Measurements from ENCODE around the gene PTPN13.

Gene PTPN13

DNA sequence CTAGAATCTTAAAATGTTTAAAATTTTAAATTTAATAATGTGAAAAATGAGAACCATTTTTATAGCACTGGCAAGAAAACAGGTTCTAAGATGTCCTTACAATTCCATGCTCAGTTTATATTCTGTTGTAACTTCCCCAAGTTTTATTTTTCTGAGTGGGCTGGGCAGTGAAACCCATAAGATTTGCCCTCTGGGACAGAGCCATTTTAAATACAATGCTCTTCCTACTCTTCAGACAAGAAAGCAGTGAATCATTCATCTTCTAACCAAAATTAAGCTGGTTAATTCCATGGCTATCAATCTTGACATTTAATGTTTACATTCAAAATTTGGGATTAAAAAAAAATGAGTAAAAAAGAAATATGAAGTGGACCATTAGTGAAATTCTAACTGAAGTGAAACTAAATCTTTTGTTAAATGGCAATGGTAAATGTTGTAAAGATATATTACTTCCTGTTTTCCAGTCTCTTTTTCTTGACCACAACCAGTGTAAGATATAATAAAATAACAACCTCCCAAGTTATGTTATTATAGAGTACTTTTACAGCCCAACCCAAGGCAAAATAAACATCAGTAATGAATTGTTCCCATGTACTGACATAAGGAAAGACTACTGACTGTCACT lies 37.2 kb upstream of the PTPN13 start:
- TF ChIP-seq, protein P1, sequence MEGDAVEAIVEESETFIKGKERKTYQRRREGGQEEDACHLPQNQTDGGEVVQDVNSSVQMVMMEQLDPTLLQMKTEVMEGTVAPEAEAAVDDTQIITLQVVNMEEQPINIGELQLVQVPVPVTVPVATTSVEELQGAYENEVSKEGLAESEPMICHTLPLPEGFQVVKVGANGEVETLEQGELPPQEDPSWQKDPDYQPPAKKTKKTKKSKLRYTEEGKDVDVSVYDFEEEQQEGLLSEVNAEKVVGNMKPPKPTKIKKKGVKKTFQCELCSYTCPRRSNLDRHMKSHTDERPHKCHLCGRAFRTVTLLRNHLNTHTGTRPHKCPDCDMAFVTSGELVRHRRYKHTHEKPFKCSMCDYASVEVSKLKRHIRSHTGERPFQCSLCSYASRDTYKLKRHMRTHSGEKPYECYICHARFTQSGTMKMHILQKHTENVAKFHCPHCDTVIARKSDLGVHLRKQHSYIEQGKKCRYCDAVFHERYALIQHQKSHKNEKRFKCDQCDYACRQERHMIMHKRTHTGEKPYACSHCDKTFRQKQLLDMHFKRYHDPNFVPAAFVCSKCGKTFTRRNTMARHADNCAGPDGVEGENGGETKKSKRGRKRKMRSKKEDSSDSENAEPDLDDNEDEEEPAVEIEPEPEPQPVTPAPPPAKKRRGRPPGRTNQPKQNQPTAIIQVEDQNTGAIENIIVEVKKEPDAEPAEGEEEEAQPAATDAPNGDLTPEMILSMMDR (conservative IDR thresholded peaks at IDR 0.05; ENCODE audit: low read depth) = no peak
- no peak overlapping the region for H3K27ac ChIP-seq
- POLR2A ChIA-PET (ENCODE audit: low non-redundant PET) = no interaction called here
- no peak for DNase-seq (ENCODE audit: low spot score)
- CTCF ChIA-PET = no interaction called here

DNA sequence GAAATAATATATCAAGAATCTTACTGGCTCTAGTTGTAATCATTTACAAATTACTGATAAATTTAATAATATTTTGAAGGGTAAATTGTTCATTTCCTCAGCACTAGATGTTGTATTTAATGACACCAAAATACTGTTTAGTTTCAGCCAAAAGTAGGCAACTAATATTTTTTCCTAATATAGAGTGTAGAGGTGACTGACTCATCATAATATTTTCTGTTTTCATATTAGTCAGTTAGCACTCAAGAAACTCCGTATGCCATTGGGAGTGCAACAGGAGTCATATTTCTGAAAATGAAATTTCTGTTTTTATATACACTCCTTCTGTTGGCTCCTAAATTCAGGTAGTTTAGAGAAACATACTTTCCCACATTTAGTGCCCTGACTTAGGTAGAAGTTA lies 36.6 kb upstream of the PTPN13 start:
- ChIA-PET CTCF (no interaction called here), POLR2A (ENCODE audit: low non-redundant PET) (no interaction called here)
- no peak overlapping the region for H3K27ac ChIP-seq
- peak; percentile 36 for DNase-seq (ENCODE audit: low spot score)
- TF ChIP-seq, protein P1 (conservative IDR thresholded peaks at IDR 0.05; ENCODE audit: low read depth) = no peak

DNA sequence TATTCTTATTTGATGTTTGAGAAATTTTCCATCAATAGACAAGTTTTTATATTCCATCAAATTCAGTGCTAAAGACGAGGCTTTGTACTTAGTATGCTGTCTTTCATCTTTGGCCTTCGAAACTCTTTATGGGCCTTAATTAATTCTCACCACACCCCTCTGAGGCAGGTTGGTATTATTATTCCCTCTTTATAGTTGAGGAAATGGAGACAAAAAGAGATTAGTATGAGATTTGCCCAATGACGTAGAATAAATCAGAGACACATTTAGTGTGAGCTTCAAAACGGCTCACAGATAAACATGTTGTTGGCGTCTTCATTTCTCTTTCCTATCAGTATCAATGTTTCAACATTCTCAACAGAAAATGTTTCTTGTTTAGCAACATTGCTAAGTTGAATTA lies 35.9 kb upstream of the PTPN13 start:
- H3K27ac ChIP-seq = no peak overlapping the region
- ChIA-PET CTCF (no interaction called here), POLR2A (ENCODE audit: low non-redundant PET) (no interaction called here)
- TF ChIP-seq, protein P1 (conservative IDR thresholded peaks at IDR 0.05; ENCODE audit: low read depth) = no peak
- DNase-seq (ENCODE audit: low spot score) = no peak

DNA sequence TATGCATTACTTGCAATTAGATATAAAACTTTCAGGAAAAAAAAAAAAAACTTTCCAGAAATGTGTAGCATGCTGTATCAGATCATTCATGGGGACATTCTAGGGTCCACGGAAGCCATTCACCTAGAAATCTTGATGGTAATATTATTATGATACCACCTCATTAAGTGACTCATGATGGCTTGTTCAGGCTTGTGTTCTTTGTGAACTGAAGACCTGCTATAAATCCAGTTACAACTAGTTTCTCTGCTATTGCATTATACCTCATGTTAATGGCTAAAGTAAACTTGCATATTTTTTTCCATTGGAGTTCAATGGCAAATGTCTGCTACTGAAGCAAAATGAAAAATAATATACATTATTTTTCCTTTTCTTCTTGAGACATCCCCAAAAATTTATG lies 35.3 kb upstream of the PTPN13 start:
- ChIA-PET POLR2A (ENCODE audit: low non-redundant PET) (no interaction called here), CTCF (interaction anchor here (0.8 kb wide), 1 partner anchor 286 kb away, joined by 9 read pairs; no protein-coding TSS in a partner anchor)
- TF ChIP-seq, protein P1 (conservative IDR thresholded peaks at IDR 0.05; ENCODE audit: low read depth) = no peak
- peak; percentile 80 for DNase-seq (ENCODE audit: low spot score)
- H3K27ac ChIP-seq = no peak overlapping the region

DNA sequence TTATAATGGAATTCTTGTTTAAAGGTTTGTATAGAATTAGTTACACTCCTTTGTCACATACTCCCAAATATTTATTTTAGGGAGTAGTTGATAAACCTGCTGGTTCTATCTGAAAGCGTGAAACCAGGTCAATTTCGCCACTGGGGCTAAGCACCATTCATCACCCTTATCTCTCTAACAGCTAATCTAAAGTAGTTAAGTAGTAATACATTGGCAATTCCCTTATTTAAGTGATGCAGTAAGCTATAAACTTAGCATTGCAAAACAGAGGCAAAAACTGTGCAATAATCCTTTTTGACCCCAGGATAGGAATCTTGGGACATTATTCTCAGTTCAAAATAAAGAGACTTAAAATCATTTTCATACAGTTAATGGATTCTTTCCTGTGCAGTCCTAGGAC lies 33.7 kb upstream of the PTPN13 start:
- CTCF ChIA-PET = interaction anchor here (0.6 kb wide), 1 partner anchor 589 kb away, joined by 3 read pairs; no protein-coding TSS in a partner anchor

DNA sequence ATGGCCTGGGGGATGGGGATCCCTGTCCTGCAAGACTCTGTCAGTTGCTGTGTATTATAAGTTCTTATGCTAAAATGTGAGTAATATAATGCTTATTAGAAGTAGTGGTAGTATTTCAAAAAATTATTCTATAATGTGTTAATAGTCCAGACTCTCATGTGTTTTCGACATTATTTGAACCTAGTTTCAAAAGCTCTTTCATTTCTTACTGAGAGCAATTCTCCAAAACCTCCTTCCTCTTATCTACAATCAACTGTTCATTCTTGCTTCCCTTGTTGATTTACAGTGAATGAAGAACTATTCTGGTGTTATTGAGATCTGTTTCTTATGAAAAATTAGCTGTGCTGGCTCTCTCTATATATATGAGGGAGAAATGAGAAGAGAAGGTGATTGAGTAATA lies 32.9 kb upstream of the PTPN13 start:
- TF ChIP-seq, protein P1 (conservative IDR thresholded peaks at IDR 0.05; ENCODE audit: low read depth) = no peak
- CTCF ChIA-PET = interaction anchor here (0.6 kb wide), 1 partner anchor 589 kb away, joined by 3 read pairs; no protein-coding TSS in a partner anchor
- H3K27ac ChIP-seq = no peak overlapping the region
- no peak for DNase-seq (ENCODE audit: low spot score)
- POLR2A ChIA-PET (ENCODE audit: low non-redundant PET) = no interaction called here

More for the DNA sequence above, 33.7 kb upstream of the PTPN13 start:
- DNase-seq (ENCODE audit: low spot score) = no peak
- TF ChIP-seq, protein P1 (conservative IDR thresholded peaks at IDR 0.05; ENCODE audit: low read depth) = no peak
- POLR2A ChIA-PET (ENCODE audit: low non-redundant PET) = no interaction called here
- no peak overlapping the region for H3K27ac ChIP-seq

Measured in RWPE1 (cell line).